Measurements from ENCODE around the gene RAB30.
A peak's percentile ranks its signal among the peaks of the same experiment; 100 is the strongest.

Gene RAB30

GRCh38 chr11:82978422-82979099 lies 93.1 kb downstream of the RAB30 start:
- Histone ChIP-seq H3K79me2 (ENCODE audit: control insufficient read depth, low read length) (peaks cover 6% of the 10 kb centered on the region), H3K4me2 (ENCODE audit: low read length) (no peak overlapping the region), H3K4me3 (ENCODE audit: low read length) (no peak overlapping the region), H3K27ac (ENCODE audit: low read depth, low read length) (no peak overlapping the region), H3K27me3 (ENCODE audit: control insufficient read depth, low read length) (no peaks in the 10 kb centered on the region), H3F3A (ENCODE audit: control insufficient read depth, insufficient read depth) (peaks cover 5% of the 10 kb centered on the region), H3K9me3 (ENCODE audit: control insufficient read depth, insufficient read depth, low read length) (no peaks in the 10 kb centered on the region), H3K36me3 (ENCODE audit: control insufficient read depth, low read length) (peaks cover 56% of the 10 kb centered on the region), H3K4me1 (ENCODE audit: control insufficient read depth, low read length) (peaks cover 70% of the 10 kb centered on the region), H4K20me1 (ENCODE audit: control insufficient read depth, insufficient read depth, low read depth, low read length) (no peaks in the 10 kb centered on the region), H3K9me2 (replicated peaks; ENCODE audit: control insufficient read depth, low read length) (no peaks in the 10 kb centered on the region)
- TF ChIP-seq CTCF (IDR thresholded peaks at IDR 0.05; ENCODE audit: low read depth, low read length, poor library complexity, severe bottlenecking) (no peak), EZH2phosphoT487 (IDR thresholded peaks at IDR 0.05; ENCODE audit: borderline replicate concordance, low read length) (no peak)

- Histone ChIP-seq H3K79me2 (ENCODE audit: control insufficient read depth, low read length) (peaks cover 6% of the 10 kb centered on the region), H4K20me1 (ENCODE audit: control insufficient read depth, insufficient read depth, low read depth, low read length) (no peaks in the 10 kb centered on the region), H3K4me1 (ENCODE audit: control insufficient read depth, low read length) (peaks cover 84% of the 10 kb centered on the region), H3K4me2 (ENCODE audit: low read length) (peak overlapping the region; percentile 45), H3F3A (ENCODE audit: control insufficient read depth, insufficient read depth) (peaks cover 5% of the 10 kb centered on the region), H3K9me2 (replicated peaks; ENCODE audit: control insufficient read depth, low read length) (no peaks in the 10 kb centered on the region), H3K27me3 (ENCODE audit: control insufficient read depth, low read length) (no peaks in the 10 kb centered on the region), H3K4me3 (ENCODE audit: low read length) (peak overlapping the region; percentile 30), H3K27ac (ENCODE audit: low read depth, low read length) (peak overlapping the region; percentile 39), H3K9me3 (ENCODE audit: control insufficient read depth, insufficient read depth, low read length) (no peaks in the 10 kb centered on the region), H3K36me3 (ENCODE audit: control insufficient read depth, low read length) (peaks cover 46% of the 10 kb centered on the region)
- TF ChIP-seq EZH2phosphoT487 (IDR thresholded peaks at IDR 0.05; ENCODE audit: borderline replicate concordance, low read length) = no peak
- no peak for TF ChIP-seq CTCF (IDR thresholded peaks at IDR 0.05; ENCODE audit: low read depth, low read length, poor library complexity, severe bottlenecking)
These were observed 94.9 kb downstream of the RAB30 start for GRCh38 chr11:82976786-82977185.

- Histone ChIP-seq H3K27ac (ENCODE audit: low read depth, low read length) (0 out of 2 replicates have a peak overlapping the region, but pooled peaks have one; percentile 39), H3K4me2 (ENCODE audit: low read length) (peak overlapping the region; percentile 45; the same call in 1 of the 2 replicates), H3K79me2 (ENCODE audit: control insufficient read depth, low read length) (peaks cover 6% of the 10 kb centered on the region)
These were observed 95.8 kb downstream of the RAB30 start for GRCh38 chr11:82975882-82976281.

More at GRCh38 chr11:82975882-82976281, 95.8 kb downstream of the RAB30 start:
- Histone ChIP-seq H3K9me2 (replicated peaks; ENCODE audit: control insufficient read depth, low read length) (no peaks in the 10 kb centered on the region), H3K4me3 (ENCODE audit: low read length) (0 out of 2 replicates have a peak overlapping the region, but pooled peaks have one; percentile 30), H3K27me3 (ENCODE audit: control insufficient read depth, low read length) (no peaks in the 10 kb centered on the region), H3K36me3 (ENCODE audit: control insufficient read depth, low read length) (peaks cover 37% of the 10 kb centered on the region), H3K9me3 (ENCODE audit: control insufficient read depth, insufficient read depth, low read length) (peaks cover 3% of the 10 kb centered on the region; the same call in 1 of the 2 replicates), H3K4me1 (ENCODE audit: control insufficient read depth, low read length) (peaks cover 84% of the 10 kb centered on the region), H3F3A (ENCODE audit: control insufficient read depth, insufficient read depth) (peaks cover 5% of the 10 kb centered on the region), H4K20me1 (ENCODE audit: control insufficient read depth, insufficient read depth, low read depth, low read length) (no peaks in the 10 kb centered on the region)
- no peak for TF ChIP-seq CTCF (IDR thresholded peaks at IDR 0.05; ENCODE audit: low read depth, low read length, poor library complexity, severe bottlenecking)
- no peak for TF ChIP-seq EZH2phosphoT487 (IDR thresholded peaks at IDR 0.05; ENCODE audit: borderline replicate concordance, low read length)

Data from DOHH2 (cell line).